Lower leg skin (tissue), 3 donors: ENCODE data around the gene SEMA6B.

Experiments used
- POLR2A ChIP-seq, 2 donors: fragments of 450-650 bp; IDR thresholded peaks; one replicate each; pipeline ENCODE4 v1.6.1; 2016 to 2017; ENCODE audit warnings: antibody characterized with exemption in 2 of 2, mild to moderate bottlenecking in 1 of 2, moderate library complexity in 1 of 2
- TF ChIP-seq, protein P1 (sequence below), 3 donors: fragments of 450-650 bp; IDR thresholded peaks; one replicate each; pipeline ENCODE4 v1.5.1; 2016; ENCODE audit warnings: antibody characterized with exemption in 3 of 3, mild to moderate bottlenecking in 3 of 3, moderate library complexity in 2 of 3

DNA sequence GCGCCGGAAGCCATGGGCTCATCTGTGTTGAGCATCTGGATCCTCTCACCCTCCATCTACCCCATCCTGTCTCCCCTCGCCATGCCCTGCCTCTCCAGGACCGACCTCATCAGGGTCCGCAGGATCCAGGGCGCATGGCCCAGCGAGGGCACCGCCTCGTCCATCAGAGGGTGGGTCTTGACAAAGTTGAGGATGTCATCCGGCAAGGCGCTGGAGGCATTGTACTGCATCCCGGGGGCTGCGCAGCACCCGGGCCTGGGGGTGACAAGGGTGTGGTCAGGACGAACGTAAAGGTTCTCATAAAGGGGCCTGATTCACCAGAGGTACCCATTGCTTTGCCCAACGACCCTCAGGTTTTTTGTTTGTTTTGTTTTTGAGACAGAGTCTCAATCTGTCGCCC lies 9.5 kb downstream of the SEMA6B start:
- no peak for TF ChIP-seq POLR2A (IDR thresholded peaks at IDR 0.05)
- TF ChIP-seq, protein P1, sequence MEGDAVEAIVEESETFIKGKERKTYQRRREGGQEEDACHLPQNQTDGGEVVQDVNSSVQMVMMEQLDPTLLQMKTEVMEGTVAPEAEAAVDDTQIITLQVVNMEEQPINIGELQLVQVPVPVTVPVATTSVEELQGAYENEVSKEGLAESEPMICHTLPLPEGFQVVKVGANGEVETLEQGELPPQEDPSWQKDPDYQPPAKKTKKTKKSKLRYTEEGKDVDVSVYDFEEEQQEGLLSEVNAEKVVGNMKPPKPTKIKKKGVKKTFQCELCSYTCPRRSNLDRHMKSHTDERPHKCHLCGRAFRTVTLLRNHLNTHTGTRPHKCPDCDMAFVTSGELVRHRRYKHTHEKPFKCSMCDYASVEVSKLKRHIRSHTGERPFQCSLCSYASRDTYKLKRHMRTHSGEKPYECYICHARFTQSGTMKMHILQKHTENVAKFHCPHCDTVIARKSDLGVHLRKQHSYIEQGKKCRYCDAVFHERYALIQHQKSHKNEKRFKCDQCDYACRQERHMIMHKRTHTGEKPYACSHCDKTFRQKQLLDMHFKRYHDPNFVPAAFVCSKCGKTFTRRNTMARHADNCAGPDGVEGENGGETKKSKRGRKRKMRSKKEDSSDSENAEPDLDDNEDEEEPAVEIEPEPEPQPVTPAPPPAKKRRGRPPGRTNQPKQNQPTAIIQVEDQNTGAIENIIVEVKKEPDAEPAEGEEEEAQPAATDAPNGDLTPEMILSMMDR (IDR thresholded peaks at IDR 0.05) = no peak
